Ovary (tissue), 9 donors: ENCODE measurements around the gene STK10. TPM values are rescaled to one million over a fixed set of nuclear protein-coding genes. Genes with fewer than 3 reads are reported as not detected.

ENCODE experiments used
- DNase-seq, 5 donors: peaks; one replicate each; pipeline ENCODE4 v3.0.0-alpha.2; 2019 to 2020
- H3K27ac ChIP-seq, 2 donors: fragments of 200-600 bp; one replicate each; pipeline versions ENCODE4 v1.5.1 to v1.8.0; 2019 to 2022
- H3K27me3 ChIP-seq: fragments of 200-600 bp; one replicate; pipeline ENCODE4 v1.8.0; 2022
- H3K36me3 ChIP-seq: fragments of 200-600 bp; sonication (generic); one replicate; pipeline ENCODE4 v1.5.1; 2019
- H3K4me1 ChIP-seq: one replicate; pipeline ENCODE4 v1.8.1; 2013; ENCODE audit warnings: mild to moderate bottlenecking, moderate library complexity; ENCODE audit not compliant: insufficient read depth
- H3K4me3 ChIP-seq: fragments of 200-600 bp; sonication (generic); one replicate; pipeline ENCODE4 v1.5.1; 2017
- H3K9me3 ChIP-seq, 2 donors: fragments of 200-600 bp in 1 of 2; sonication (generic) in 1 of 2; one replicate each; pipeline versions ENCODE4 v1.5.1 to v1.8.1; 2013 to 2019; ENCODE audit warnings: mild to moderate bottlenecking in 1 of 2, moderate library complexity in 1 of 2
- EP300 ChIP-seq: sonication (generic); formaldehyde crosslinking; IDR thresholded peaks from one replicate; pipeline ENCODE4 v1.6.1; 2017; ENCODE audit warnings: antibody characterized with exemption
- POLR2A ChIP-seq: fragments of 450-650 bp; IDR thresholded peaks from one replicate; pipeline ENCODE4 v1.6.1; 2017; ENCODE audit warnings: antibody characterized with exemption, mild to moderate bottlenecking, moderate library complexity
- WGBS, 3 donors: extraction: QIAGEN DNeasy Blood & Tissue Kit in 1 of 3; methylation state at CpG; one replicate each; pipeline versions ENCODE4 v1.1.5 to v1.1.7; 2013 to 2017; 5-methylcytosine and 5-hydroxymethylcytosine counted together
- intact Hi-C, 4 donors: fragments of 100-400 bp; cut with DNase I; formaldehyde crosslinking; loops; one replicate each; pipeline versions ENCODE4 v1.11.0 to v1.15.1; 2022 to 2023
- polyA plus RNA-seq, 2 donors: library from polyadenylated mRNA; stranded (reverse); fragments of 200-250 nt in 1 of 2; fragments of 350-450 nt in 1 of 2; fragmentation: Illumina TruSeq in 1 of 2; extraction: RNeasy Lipid Tissue Mini Kit (QIAGEN cat#74804) in 1 of 2; gene quantifications; one replicate each; pipeline ENCODE4 v1.2.3, GENCODE V29; 2013 to 2014
- total RNA-seq, 7 donors: library from RNA; depleted of rRNA in 2 of 7; stranded (reverse); fragments of >200 nt in 2 of 7; fragmentation: NEBNext Ultra II Directional in 3 of 7; extraction: Animal tissue kit (Norgen Biotek cat#: 25700) in 3 of 7; gene quantifications; one replicate each; pipeline versions ENCODE4 v1.1.0 to v1.2.4, GENCODE V29; 2016 to 2023
- TF ChIP-seq, protein P1 (sequence below), 3 donors: fragments of 450-650 bp in 2 of 3; fragments of 200-600 bp in 1 of 3; IDR thresholded peaks; one replicate each; pipeline versions ENCODE4 v1.5.1 to v1.8.0; 2016 to 2022; ENCODE audit warnings: antibody characterized with exemption in 3 of 3, mild to moderate bottlenecking in 1 of 3
- donor health status: DM: no; HTN: no; CAD: no; lungs with moderate emphysema.
- donor health status: DM: no; HTN: no; CAD: no.
- donor health status: Bipolar disorder and iron deficiency.
- donor health status: DM: yes; HTN: yes; CAD: no.
- donor health status: DM: no; HTN: no; CAD: no.
- donor health status: DM: yes; HTN: yes; CAD: no.

Gene STK10
- total and polyA plus RNA-seq, 9 donors = 5.4 to 15.5 (median 10.0) TPM

DNA sequence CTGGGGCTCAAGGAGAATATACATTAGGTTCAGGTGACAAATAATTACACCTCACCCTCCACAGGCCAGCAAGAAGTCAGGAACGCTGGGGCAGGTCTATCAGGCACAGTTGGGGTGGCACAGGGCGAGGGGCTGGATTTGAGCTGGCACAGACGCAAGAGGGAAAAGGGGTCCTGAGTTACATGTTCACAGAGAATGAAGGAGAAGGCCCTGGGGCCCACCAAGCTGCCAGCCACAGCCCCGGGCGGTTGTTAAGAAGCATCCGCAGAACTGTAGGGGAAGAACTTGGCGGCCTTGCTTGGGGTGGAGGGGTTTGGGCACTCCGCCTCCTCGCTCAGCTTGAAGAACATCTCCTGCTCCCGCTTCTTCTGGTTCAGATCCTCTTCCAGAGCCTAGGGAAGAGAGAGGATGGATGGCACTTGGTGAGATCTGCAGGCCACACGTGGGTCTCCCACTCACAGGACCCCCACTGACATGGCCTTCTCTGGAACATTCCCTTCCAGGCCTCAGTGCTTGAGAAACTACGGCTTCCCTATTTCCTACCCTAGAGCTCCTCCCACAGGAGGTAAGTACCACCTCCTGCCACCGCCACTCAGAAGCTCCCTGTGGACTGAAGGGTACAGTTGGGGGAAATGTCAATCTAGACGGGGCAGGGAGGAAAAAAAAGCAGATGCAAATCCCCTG is 143.3 kb downstream of the STK10 start:
- intact Hi-C loops = loop anchor here in 1 of 4 donors (5.0 kb wide), 1 partner anchor 132 kb away; no protein-coding TSS in a partner anchor
- Histone ChIP-seq H3K4me3 (no peak overlapping the region), H3K27me3 (no peaks in the 10 kb centered on the region), H3K36me3 (no peaks in the 10 kb centered on the region), H3K27ac (no peak overlapping the region), H3K9me3 (no peaks in the 10 kb centered on the region), H3K4me1 (peaks cover 4% of the 10 kb centered on the region)
- WGBS, 3 donors = 88 to 92% (median 92%) methylated on average over 14 of the region's 14 CpGs
- TF ChIP-seq, protein P1, sequence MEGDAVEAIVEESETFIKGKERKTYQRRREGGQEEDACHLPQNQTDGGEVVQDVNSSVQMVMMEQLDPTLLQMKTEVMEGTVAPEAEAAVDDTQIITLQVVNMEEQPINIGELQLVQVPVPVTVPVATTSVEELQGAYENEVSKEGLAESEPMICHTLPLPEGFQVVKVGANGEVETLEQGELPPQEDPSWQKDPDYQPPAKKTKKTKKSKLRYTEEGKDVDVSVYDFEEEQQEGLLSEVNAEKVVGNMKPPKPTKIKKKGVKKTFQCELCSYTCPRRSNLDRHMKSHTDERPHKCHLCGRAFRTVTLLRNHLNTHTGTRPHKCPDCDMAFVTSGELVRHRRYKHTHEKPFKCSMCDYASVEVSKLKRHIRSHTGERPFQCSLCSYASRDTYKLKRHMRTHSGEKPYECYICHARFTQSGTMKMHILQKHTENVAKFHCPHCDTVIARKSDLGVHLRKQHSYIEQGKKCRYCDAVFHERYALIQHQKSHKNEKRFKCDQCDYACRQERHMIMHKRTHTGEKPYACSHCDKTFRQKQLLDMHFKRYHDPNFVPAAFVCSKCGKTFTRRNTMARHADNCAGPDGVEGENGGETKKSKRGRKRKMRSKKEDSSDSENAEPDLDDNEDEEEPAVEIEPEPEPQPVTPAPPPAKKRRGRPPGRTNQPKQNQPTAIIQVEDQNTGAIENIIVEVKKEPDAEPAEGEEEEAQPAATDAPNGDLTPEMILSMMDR (IDR thresholded peaks at IDR 0.05) = no peak
- DNase-seq = no peak

DNA sequence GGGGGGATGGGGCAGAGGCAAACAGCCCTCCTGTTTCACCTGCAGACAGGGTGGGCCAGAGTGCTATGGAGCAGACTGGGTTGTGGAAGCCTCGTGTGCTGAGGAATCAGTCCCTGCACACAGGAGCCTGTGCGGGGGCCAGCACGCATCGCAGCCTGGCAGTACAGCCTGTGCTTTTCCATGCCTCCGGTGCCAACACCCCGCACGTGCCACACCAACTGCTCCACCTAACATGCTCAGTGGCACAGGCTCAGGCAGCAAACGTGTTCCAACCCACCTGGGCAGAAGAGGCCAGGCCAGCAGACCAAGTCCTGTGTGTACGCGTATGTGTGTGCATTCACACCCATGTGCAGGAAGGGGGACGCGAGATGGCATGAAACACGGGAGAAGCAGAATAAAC is 144.2 kb downstream of the STK10 start:
- 92 to 95% (median 93%) methylated on average over 13 of the region's 13 CpGs for WGBS, 3 donors

DNA sequence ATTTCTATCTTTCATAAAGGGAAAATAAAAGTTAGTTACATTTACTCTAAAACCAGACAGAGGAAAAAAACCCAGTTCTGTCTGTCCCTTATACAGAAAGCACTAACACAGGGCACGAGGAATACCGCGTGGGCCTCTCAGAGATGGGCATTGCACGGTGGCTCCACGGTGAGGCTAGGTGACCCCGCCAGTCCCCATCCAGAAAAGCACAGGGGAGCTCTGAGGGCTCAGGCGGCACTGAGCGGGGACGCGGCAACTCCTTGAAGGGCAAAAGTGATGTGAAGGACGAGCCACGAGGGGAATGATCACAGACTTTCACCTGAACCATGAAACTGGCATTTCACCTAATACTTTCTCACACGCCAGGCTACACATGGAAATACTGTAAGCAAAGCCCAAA is 145.8 kb downstream of the STK10 start:
- H3K4me3 ChIP-seq = no peak overlapping the region
- DNase-seq = no peak
- no peaks in the 10 kb centered on the region for H3K9me3 ChIP-seq
- H3K36me3 ChIP-seq = no peaks in the 10 kb centered on the region
- no peak overlapping the region for H3K27ac ChIP-seq
- no peaks in the 10 kb centered on the region for H3K27me3 ChIP-seq
- 67 to 84% (median 80%) methylated on average over 13 of the region's 13 CpGs for WGBS, 3 donors
- intact Hi-C loops = loop anchor here in 1 of 4 donors (5.0 kb wide), 1 partner anchor 130 kb away; no protein-coding TSS in a partner anchor
- no peaks in the 10 kb centered on the region for H3K4me1 ChIP-seq
- TF ChIP-seq, protein P1 (IDR thresholded peaks at IDR 0.05) = no peak
- TF ChIP-seq EP300 (no peak), POLR2A (no peak)

More for the DNA sequence above, 144.2 kb downstream of the STK10 start:
- H3K4me3 ChIP-seq = no peak overlapping the region
- intact Hi-C loops = loop anchor here in 1 of 4 donors (5.0 kb wide), 1 partner anchor 132 kb away; no protein-coding TSS in a partner anchor
- peaks cover 4% of the 10 kb centered on the region for H3K4me1 ChIP-seq
- TF ChIP-seq POLR2A (no peak), EP300 (no peak)
- TF ChIP-seq, protein P1 (IDR thresholded peaks at IDR 0.05) = no peak
- no peaks in the 10 kb centered on the region for H3K9me3 ChIP-seq
- DNase-seq = no peak
- H3K27ac ChIP-seq = no peak overlapping the region
- no peaks in the 10 kb centered on the region for H3K27me3 ChIP-seq
- no peaks in the 10 kb centered on the region for H3K36me3 ChIP-seq

DNA sequence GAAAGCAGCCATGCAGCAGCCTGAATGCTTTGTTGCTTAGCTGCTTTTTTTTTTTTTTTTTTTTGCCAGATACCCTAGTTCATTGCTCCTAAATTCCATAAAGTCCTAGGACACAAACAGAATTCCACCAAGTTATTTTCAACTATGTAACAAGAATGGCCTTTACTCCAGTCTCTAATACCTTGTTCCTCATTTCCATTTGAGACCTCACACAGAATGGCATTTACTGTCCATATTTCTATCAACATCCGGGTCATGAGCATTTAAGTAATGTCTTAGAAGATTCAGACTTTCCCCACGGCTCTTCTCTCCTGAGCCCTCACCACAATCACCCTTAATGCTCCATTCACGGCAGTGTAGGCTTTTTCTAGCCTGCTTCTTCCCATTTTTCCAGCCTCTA is 149.9 kb downstream of the STK10 start:
- intact Hi-C loops = no loop called here
- Histone ChIP-seq H3K27ac (no peak overlapping the region), H3K27me3 (no peaks in the 10 kb centered on the region), H3K4me3 (no peak overlapping the region), H3K9me3 (no peaks in the 10 kb centered on the region), H3K4me1 (no peaks in the 10 kb centered on the region), H3K36me3 (no peaks in the 10 kb centered on the region)
- no peak for DNase-seq
- no peak for TF ChIP-seq EP300
- WGBS, 3 donors = 86 to 87% (median 86%) methylated on average over 3 of the region's 3 CpGs

DNA sequence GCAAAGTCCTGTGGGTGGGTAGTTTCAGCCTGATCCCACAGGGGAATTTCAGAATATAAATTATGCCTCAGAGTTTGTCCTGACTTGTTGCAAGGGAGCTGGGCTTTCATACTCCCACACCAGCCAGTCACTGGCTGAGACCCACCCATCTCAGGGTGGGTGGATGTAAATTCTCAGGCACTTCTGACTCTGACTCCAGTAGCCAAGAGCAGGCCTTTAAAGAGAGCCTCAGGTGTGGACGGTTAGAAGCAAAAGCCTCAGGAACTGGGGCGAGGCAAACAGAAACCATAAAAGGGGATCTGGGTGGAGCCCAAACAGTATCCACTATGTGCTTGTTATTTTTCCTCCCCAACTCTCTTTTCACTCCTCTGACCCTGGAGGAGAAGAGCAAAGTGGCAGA is 153.0 kb downstream of the STK10 start:
- WGBS, 3 donors = 39 to 47% (median 45%) methylated on average over 2 of the region's 2 CpGs
- Histone ChIP-seq H3K4me3 (no peak overlapping the region), H3K27me3 (no peaks in the 10 kb centered on the region), H3K4me1 (no peaks in the 10 kb centered on the region), H3K9me3 (no peaks in the 10 kb centered on the region), H3K36me3 (no peaks in the 10 kb centered on the region), H3K27ac (no peak overlapping the region)
- no peak for DNase-seq
- TF ChIP-seq POLR2A (no peak), EP300 (no peak)
- TF ChIP-seq, protein P1 (IDR thresholded peaks at IDR 0.05) = no peak
- intact Hi-C loops = no loop called here
